ENCODE data around the gene DNAJC13.
"Not testable (repeated sequence)": the region's sequence is repeated elsewhere in the genome, so short reads cannot be mapped to it uniquely, and the experiment has no call there.

Gene DNAJC13

DNA sequence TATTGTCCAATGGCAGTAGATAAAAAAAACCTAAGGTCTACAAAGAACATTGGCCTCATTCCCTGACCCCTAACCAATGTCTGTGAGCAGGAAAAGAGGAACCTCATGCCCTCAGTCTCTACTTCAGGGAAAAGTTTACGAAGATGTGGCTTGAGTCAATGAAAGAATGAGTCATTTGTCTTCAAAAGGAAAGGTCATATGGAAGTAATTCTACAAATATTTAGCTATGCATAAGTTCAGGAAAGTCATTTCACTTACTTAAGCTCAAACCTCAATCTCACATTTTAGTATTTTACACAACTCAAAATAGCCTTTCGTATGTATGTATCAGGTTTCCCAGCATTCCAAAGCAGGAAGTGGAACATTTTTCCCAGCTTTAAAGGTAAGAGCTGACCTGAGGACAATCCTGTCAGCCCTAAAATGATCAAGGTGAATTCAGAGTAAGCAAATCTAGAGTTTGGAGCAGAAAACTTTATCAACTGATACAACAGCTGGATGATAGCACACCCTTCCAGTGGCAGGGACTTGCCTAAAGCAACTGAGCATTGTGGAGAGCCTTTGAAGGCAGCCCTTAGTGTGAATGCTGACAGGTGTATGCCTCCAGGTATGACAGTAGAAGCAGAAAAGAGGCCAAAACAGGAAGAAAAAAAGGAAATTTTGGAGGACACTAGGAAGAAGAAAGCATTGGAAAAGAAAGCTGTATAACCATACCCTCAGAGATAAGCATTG, 125.9 kb downstream of the DNAJC13 start:
- no peak for DNase-seq (ENCODE audit: low read depth in 2 of 2)

DNA sequence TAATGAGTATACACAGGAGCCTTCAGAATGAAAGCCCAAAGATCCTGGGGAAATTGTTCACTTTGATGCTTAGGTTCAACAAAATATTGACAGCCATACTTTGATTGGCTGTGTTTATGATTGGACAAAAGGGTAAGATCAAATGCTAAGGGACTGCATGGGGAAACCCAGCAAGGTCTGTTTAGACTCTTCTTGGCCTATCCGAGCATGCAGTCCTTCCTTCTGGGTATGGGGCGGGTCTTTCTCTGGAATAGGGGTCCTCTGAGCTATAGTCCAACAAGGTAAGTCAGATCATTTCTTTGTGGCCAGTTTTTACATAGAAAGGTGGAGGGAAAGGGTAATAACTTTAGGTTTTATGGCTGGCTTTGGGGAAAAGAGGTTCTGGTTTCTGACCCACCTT, 126.8 kb downstream of the DNAJC13 start:
- no peak for DNase-seq (ENCODE audit: low read depth in 2 of 2)

DNA sequence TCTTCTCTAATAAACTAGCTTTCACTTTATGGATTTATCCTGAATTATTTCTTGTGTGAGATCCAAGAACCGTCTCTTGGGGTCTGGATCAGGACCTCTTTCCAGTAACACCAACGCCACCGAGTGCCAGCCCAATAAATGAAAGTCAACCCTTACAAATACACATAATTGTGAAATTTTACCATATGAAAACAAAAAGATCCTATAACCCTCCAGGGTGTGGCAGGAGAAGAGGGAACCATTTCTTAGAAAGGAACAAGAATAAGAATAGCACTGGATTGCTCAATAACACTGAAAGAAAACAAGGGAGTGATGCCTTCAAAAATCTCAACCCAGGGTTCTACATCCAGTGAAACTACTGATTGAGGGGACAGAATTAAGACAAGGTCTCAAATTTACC, 128.2 kb downstream of the DNAJC13 start:
- DNase-seq (ENCODE audit: low read depth in 2 of 2), result no peak

DNA sequence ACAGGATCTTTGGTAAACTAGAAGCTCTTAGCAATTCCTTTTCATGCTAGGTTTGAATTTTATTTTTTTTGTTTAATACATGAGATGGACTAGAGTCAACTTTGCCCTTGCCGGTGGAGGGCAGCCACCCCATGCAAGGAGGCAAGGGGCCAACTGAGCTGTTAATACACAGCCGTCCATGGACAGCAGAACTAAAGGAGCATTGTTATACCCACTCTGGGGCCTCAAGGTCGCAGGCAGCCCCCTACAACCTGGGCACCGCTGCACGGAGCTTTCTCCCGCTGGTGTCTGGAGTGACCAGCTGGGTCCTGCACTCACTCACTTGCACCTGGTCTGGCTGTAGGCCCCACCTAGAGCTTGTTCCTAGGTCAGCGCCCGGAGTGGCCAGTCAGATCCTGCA, 131.9 kb downstream of the DNAJC13 start:
- no peak for DNase-seq (ENCODE audit: low read depth in 2 of 2)

DNA sequence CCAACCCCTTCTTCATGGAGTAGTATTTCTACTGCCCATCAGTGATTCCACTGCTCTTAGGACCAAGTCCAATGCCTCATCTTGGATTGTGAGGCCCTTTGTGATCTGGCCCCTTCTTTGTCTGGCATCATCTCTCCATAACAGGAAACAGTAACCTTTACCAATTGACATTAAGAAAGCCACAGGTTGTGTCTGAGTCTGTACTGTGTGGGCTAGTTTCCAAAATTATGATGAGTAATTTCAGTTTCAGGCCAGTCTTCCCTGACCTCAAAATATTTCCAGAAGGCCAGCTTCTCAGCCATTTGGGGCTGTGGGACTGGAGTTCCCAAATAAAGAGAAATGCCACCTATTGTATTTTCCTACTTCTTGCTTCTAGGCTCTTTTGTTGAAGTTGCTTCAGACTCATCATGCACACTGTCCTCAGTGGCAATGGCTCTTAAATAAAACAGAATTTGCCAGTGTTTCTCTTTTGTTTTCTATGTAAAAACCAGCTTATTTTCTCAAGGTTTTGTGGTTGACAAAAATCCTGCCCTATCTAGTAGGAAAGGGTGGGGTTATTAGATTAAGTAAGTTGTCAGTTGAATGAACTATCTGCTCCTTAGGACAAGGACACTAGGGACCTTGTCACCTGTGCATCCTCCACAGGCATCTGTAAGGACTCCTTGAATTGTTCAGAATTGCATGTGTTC, 132.7 kb downstream of the DNAJC13 start:
- no peak for DNase-seq (ENCODE audit: low read depth in 2 of 2)

DNA sequence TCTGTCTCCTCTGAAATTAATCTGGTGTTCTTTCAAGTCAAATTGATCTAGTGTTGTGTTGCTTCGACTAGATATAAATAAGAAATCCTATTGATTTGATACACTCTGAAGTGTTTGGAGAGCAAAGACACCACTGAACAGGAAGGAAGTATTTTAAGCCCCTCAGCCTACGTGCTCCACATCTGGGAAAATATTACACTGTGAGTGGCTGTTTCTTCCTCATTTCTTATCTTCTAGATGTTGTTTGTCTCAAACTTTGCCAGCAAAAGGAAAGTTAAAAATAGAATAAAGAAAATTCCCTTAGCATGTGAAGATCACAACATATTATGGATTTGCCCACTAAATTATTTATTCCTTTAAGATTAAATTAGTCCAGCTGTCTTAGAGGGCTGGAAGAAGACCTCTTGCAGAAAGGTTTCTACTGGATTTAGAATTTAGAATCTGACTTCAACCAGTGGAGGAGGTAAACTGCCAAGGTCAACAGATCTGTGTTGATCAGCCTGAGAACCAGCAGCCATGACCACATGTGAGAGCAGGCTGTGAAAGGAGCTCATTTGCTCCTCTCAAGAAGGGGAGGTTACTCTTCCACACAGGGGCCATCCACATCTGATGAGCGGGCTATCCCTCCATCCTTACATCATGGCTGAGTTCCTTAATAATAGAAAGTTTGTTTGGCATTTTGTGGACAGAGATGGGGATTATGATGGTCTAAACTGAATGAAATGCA, 133.4 kb downstream of the DNAJC13 start:
- no peak for DNase-seq (ENCODE audit: low read depth in 2 of 2)

DNA sequence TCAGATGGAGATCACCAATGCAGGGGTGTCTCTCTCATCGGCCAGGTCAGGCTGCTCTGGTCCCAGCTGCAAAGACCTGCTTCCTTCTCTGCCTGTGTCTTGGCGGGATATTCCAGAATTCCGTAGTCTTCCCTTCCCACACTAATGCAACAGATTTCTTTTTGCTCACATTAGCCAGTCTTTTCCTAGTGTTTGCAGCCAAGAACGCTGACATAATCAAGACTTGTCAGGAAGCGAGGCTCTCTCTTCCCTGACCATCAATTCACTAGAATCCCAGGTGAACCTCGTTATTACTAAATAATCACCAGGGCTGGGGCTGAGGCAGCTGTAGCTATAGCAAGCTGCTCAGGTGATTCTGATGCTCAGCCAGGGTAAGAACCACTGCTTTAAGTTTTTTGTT, 136.5 kb downstream of the DNAJC13 start:
- DNase-seq (ENCODE audit: low read depth in 2 of 2), result no peak

DNA sequence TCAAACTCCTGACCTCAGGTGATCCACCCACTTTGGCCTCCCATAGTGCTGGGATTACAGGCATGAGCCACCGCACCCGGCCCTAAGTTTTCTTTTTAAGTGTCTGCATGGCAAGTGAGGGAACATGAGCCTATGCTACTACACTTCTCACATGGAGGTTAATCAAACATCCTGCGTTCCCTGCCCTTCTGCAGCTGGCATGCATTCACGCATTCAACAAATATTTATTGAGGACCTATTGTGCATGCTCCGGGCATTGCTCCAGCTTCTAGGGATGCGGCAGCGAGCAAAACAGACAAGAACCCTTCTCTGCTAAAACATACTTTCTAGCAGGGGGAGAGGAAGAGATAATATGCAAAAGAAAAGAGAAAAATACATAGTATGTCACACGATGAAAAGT, 137.1 kb downstream of the DNAJC13 start:
- no peak for DNase-seq (ENCODE audit: low read depth in 2 of 2)

DNA sequence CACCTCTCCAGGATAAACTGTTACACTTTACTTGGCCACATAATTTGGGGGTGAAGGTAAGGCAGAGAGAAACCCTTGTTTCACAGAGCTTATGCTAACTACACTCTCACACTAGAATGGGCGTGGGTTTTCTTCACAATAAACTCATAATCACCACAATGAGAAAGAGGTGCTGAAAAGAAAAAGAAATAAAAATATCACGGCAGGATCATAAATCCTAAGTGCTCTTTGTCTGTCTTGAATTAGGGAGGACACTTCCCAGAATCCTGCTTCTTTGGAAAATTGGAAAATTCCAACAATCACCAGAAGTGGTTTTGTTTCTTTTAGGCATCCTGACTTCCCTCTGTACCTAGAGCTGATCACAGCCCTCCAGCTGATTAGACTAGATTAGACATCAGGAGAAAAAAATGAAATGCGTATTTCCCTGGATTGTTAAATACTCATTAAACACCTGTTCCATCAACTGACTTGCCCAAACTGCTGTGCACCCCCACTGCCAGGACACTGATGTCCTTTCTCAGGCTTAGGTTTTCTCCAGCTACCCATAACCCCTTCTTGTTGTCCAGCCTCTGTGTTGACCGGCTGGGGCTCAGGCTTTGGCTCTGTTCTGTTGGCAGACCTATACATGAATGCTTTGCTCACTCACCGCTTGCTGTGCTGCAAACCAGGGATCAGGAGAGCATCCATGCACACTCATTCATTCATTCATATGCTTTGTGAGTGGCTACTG, 138.2 kb downstream of the DNAJC13 start:
- no peak for DNase-seq (ENCODE audit: low read depth in 2 of 2)

DNA sequence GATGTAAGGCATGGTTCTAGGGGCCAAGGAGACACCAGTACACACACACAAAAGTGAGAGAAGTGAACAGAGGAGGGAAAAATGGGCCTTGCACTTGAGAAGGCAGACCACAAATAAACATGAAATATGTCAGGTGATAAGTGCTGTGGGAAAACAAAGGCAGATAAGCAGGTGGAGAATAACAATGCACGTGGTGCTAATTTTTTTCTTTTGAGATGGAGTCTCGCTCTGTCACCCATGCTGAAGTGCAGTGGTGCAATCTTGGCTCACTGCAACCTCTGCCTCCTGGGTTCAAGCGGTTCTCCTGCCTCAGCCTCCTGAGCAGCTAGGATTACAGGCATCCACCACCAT, 138.7 kb downstream of the DNAJC13 start:
- DNase-seq (ENCODE audit: low read depth in 2 of 2), result not testable (repeated sequence)

DNA sequence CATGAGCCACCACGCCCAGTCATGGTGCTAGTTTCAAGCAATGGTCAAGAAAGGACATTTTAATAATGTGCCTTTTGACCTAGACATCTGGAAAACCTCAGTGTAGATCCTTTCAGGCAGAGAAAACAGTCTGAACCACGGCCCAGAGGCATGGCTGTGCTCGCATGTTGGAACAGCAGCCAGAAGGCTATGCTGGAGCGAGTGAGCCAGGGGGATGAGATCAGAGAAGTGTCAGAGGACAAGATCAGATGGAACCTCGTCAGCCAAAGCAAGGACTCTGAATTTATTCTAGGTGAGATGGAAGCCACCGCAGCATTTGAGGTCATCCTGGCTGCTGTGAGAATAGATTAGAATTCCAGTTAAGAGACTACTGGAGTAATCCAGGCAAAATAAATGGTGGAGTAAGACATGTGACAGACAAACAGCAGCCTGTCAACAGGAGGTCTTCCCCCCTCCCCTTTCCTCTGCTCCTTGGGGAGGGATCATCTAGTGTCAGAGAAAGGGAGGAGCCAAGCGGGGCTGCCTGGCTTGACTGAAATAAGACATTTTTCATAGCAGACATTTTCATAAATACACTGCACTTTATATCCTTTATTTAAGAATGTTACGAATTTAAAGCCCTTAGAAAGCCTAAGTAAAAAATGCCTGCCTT, 139.3 kb downstream of the DNAJC13 start:
- no peak for DNase-seq (ENCODE audit: low read depth in 2 of 2)

DNA sequence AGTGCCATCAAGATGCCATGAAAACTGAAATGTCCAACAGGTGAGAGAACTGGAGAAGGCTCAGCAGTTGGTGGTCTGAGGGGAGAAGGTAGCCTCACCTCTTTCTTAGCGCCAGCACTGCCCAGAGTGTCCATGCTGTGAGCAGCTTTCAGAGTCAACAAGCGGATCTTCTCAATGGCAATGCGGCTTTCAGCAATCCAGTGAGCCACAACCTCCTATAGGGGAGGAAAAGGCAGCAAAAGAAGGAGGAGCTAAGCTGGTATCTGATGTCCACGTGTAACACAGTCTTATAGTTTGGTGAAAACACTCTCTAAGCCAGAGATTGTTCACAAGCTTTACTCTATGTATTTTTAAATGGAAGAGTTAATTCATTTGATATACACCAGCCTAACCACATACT, 143.7 kb downstream of the DNAJC13 start:
- no peak for DNase-seq (ENCODE audit: low read depth in 2 of 2)

DNA sequence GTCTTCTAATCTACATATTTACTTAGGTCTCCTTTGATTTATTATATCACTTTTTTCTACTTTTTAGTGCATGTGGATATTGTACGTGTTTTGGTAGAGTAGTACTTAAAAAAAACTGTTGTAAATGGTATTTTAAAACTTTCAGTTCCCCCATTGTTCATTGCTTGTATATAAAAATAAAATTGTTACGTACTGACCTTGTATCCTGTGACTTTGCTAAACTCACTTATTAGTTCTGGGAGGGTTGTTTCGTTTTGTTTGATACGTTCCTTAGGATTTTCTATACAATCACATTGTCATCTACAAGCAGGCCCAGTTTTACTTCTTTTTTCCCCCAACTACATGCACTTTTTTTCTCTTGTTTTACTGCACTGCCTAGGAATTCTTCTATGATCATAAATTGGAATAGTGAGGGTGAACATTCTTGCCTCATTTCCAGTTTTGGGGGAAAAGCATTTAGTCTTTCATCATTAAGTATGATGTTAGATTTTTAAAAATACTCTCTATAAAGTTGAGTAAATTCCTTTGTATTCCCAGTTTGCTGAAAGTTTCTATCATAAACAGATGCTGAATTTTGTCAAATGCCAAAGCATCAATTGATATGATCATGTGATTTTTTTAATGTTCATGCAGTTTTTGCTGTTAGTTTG, 146.2 kb downstream of the DNAJC13 start:
- DNase-seq (ENCODE audit: low read depth in 2 of 2), result no peak

DNA sequence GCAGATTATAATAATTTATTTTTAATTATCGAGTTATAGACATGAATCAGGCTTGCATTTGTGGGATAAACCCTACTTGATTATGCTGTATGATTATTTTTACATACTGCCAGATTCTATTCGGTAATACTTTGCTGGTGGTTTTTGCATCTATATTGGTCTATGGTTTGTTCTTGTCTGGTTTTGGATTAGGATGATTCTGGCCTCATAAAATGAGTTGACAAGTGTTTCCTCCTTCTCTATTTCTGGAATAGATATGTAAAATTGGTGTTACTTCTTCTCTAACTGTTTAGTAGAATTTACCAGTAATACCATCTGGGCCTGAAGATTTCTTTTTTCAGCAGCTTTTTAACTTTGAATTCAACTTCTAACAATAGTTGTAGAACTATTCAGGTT, 146.8 kb downstream of the DNAJC13 start:
- DNase-seq (ENCODE audit: low read depth in 2 of 2), result no peak

DNA sequence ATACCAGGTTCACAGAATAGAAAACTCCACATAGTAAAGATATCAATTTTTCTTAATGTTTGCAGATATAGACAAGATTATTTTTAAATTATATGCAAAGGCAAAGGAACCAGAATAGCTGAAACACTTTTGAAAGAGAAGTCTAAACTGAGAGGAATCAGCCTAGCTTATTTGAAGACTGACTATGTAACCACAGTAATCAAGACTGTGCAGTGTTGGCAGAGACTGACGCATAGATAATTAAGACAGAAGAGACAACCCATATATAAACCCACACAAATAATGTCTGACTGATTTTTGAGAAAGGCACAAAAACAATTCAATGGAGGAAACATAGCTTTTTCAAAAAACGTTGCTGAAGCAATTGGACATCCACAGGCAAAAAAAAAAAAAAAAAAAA, 151.1 kb downstream of the DNAJC13 start:
- no peak for DNase-seq (ENCODE audit: low read depth in 2 of 2)

DNA sequence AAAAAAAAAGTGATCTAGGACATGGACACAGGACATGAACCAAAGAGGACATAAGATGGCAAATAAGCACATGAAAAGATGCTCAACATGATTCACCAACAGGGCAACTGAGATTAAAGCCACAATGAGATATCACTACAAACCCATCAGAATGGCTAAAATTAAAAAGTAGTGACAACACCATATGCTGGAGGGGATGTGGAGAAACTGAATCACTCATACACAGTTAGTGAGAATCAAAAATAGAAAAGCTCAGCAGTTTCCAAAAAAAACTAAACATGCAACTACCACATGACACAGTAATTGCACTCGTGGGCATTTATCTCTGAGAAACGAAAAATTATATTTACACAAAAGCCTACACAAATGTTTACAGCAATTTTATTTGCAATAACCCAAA, 151.9 kb downstream of the DNAJC13 start:
- DNase-seq (ENCODE audit: low read depth in 2 of 2), result no peak

DNA sequence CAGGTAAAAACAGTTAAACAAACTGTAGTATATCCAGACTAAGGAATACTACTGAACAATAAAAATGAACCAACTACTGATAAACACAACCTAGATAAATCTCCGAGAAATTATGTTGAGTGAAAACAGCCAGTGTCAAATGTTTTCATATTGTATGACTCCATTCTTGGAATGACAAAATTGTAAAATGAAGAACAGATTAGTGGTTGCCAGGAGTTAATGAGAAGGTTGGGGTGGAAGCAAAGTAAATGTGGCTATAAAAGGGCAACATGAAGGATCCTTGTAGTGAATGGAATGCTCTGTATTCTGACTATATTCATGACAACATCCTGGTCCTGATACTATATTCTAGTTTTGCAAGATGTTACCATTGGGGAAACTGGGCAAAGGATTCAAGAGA, 152.3 kb downstream of the DNAJC13 start:
- DNase-seq (ENCODE audit: low read depth in 2 of 2), result no peak

DNA sequence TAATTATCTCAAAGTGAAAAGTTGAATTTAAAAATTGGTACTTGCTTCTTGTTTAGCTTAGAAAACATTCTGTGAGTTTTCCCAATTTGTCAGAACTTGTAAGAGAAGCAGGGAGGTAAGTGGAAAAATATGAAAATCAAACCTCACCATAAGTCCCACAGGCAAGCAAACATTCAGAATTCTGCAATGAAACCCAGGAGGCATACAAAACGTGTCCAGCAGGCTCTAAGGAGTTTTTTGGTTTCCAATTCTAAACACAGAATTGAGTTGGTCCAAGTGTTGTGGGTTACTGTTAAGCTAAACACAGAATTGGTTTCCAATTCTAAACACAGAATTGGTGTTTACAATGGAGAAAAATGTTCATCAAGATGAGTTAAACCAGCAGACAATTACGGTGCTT, 152.7 kb downstream of the DNAJC13 start:
- no peak for DNase-seq (ENCODE audit: low read depth in 2 of 2)

DNA sequence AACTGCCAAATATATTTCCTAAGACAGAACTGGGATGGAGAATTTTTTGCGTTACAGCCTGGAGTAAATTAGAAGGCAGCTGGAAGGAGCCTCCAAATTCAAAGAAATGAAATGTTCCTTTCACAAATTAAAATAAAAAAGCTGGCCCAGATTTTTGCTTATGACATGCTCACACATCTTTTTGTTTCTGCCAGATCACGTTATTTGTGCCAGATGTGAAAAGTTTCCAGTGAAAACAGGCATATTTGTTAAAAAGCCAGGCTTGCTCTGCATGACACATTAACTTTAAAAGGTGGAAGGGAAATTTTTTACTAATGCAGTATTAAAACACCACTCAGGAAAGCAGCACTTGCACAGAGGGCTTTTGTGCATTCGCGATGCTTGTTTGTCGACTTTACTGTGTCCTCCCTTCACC, 156.5 kb downstream of the DNAJC13 start:
- no peak for DNase-seq (ENCODE audit: low read depth in 2 of 2)

DNA sequence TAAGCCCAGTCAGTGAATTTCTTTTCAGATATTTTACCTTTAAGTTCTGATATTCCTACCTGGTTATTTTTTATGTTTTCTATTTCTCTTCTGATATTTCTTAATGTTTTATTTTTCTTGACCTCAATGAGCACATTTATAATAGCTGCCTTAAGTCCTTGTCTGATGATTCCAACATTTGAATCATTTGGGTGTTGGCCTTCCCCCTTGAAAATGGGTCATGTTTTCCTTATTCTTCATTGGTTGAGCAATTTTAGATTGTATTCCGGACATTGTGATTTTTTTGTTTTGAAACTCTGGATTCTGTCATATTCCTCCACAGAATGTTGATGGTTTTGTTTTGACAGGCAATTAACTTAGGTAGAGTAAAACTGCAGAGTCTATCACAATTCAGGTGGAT, 170.1 kb downstream of the DNAJC13 start:
- DNase-seq (ENCODE audit: low read depth in 2 of 2), result no peak

All from activated CD8-positive, alpha-beta memory T cell treated with anti-CD3 and anti-CD28 coated beads for 4 hours (primary cell).